Hematopoietic multipotent progenitor cell treated with erythropoietin and hydrocortisone succinate and interleukin-3 and kit ligand, for 6 days (in vitro differentiated cells): ENCODE data around the gene TM9SF1.

ENCODE experiments used
- DNase-seq: peaks from one replicate; pipeline ENCODE4 v3.0.0-alpha.2; 2015

The TM9SF1 gene, protein sequence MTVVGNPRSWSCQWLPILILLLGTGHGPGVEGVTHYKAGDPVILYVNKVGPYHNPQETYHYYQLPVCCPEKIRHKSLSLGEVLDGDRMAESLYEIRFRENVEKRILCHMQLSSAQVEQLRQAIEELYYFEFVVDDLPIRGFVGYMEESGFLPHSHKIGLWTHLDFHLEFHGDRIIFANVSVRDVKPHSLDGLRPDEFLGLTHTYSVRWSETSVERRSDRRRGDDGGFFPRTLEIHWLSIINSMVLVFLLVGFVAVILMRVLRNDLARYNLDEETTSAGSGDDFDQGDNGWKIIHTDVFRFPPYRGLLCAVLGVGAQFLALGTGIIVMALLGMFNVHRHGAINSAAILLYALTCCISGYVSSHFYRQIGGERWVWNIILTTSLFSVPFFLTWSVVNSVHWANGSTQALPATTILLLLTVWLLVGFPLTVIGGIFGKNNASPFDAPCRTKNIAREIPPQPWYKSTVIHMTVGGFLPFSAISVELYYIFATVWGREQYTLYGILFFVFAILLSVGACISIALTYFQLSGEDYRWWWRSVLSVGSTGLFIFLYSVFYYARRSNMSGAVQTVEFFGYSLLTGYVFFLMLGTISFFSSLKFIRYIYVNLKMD

DNA sequence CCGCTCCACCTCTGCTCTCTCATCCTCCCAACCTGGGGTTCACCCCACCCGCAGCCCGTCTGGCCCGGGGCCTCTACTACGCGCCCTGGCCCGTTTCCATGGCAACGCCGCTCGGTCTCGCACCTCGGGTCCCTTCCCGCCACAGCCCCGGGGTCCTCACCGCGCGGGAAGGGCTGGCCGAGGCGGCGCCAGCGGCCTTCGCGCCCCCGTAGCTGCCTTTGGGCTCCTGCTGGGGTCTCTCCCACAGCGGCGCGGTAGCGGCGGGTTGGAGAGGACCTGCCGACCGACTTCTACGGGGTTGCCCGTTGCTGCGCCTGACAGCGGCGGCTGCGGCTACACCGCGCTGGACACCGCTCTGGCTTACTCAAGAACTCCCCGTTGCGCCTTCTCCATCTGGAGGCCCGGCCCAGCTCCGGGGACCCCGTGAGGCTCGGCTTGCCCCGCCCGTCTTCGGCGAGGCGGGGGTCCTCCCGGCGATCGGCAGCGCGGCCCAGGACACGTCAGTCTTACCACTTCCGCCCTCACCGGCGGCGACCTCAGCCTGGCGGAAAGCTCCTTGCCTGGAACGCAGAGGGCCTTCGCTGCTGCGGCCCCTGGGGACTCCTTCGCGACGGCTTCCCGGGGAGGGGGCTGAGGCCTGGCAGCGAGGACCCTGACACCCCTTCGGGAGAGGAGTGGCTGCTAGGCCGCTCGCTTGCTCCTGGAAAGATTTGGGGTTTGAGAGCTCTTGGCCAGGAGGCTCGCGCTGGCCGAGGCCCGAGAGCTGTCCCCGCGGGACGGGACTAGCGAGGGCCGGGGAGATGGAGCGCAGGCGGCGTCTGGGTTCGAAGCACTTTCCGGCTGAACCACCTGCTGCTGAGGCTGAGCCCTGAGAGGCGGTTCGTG is at the start of gene TM9SF1:
TSS of gene TM9SF1 (minus strand) at position 256 of the 885 bp plus-strand sequence. CDS start 422 bp downstream, outside the sequence.
- DNase-seq = peak; percentile 93

DNA sequence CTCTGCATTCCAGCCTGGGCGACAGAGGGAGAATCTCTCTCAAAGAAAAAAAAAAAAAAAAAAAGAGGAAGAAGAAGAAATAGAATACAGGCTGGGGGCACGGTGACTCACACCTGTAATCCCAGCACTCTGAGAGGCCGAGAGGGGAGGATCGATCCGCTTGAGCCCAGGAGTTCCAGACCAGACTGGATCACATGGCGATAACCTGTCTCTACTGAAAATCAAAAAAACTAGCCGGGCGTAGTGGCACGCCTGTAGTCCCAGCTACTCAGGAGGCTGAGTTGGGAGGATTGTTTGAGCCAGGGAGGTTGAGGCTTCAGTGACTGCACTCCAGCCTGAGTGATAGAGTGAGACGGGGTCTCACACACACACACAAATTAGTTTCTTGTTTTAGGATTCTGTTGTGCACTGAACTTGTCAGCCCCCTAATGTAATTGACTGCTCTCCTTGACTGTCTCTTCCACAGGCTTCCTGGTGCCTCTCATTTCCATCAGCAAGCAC is 48.1 kb upstream of the TM9SF1 start:
- no peak for DNase-seq

DNA sequence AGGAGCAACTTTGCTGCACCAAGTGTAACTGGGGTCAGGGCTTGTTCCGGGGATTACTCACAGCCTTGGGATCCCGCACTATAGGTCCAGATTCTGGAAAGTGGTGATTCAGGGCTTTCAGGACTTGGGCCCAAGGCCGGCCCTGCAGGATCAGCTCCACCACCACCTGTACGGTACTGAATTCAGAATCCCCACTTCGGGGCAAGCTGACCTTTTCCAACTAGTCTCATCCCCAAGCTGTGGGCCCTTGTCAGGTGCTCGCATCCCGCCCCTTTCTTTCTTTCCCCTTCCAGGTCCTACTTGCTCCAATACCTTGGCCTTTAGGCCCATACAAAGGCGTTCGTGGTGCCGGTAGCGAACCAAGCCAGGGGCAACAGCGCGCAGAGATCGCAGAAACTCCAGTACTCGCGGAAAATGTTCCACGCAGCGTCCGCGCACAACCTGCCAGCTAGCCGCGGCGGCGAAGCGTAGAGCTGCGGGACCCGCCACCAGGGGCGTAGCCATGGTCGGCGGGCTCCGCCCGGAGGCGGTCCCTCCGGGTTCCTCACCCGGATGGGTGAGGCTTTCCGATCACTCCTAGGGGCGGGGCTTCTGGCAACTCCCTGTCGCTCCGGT is 46.7 kb upstream of the TM9SF1 start:
- DNase-seq = peak; percentile 98

DNA sequence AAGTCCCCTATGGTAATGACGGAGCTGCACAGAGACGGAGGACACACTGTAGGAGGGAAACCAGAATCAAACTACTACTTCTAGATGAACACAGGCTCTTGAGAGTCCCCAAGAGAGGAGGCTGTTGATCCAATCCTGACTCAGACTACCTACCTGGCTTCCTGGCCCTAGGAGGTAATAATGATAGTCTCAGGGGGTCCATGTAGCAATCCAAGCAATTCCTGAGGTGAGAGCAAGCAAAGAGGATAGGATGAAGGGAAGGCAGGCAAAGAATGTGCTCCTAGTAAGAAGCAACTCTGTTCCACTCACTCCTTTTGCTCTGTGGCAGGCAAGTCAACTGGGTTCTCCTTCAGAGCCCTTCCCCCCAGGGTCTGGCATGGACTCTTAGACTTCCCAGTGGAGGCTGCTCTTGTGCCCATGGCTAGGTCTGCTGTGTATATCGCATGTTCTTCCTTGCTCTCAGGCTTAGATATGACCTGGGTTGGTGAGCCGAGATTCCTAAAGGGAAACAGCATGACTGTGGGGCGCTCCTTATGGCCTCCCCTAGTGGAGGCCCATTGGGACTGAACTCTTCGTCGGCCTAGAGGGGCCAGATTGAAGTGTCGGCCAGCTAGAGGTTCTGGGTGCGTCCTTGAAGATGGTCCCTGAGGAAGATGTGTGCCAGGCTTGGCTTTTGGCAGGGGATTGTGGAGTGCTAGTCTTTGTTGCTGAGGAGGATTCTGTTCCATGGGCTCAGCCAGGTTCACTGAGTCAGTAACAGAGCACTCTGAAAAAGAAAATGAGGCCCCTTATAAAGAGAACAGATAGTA is 45.1 kb upstream of the TM9SF1 start:
- DNase-seq = no peak

DNA sequence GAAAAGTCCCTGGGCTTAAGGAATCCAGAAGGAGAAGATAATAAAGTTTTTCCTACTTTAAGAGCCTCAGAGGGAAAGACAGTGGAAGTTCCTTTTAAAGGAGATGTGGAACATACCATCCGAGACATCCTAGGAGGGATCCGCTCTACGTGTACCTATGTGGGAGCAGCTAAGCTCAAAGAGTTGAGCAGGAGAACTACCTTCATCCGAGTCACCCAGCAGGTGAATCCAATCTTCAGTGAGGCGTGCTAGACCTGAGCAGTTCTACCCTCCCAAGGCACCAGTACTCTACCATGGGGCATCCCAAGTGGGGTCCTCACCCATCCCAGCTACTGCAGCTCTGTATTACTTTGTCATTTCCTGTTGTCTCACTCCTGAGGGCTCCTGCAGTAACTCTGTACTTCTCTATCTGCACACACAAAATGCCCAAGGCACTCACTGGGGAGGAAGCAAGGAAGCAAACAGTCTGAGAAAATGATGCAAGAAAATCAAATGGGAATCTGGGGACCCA is 43.3 kb upstream of the TM9SF1 start:
- no peak for DNase-seq

DNA sequence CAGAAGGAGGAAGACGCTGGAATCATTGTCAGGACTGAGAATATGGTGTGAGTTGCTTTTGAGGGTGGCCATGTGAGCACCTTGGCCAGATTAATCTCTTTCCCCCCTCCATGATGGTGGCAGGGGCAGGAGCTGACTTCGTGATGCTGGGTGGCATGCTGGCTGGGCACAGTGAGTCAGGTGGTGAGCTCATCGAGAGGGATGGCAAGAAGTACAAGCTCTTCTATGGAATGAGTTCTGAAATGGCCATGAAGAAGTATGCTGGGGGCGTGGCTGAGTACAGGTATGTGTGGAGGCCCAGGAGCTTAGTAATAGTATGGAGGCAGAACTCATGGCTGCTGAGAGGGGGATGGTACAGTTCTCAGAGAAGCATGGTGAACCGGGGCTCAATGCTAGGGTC is 42.9 kb upstream of the TM9SF1 start:
- no peak for DNase-seq

DNA sequence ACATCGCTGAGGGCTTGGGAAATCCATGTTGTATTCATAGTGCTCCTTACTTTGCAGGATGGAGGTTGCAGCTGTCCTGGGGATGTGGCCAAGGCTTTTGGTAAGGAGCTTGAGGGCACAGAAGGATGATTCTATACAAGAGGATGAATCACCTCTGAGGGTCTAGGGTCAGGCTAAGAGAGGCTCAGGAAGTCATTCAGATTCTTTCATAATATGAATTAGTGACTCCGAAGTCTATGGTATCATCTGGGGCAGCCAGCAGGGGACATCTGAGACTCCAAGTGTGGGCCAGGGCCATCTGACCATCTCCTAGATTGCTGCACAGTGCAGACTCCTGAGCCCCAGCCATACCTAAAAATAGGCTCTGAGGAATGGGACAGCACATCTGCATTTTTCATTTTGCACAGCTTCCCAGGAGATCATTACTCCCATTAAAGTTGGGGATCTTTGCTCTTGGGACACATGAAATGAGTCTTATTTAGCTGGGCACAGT is 42.3 kb upstream of the TM9SF1 start:
- no peak for DNase-seq

DNA sequence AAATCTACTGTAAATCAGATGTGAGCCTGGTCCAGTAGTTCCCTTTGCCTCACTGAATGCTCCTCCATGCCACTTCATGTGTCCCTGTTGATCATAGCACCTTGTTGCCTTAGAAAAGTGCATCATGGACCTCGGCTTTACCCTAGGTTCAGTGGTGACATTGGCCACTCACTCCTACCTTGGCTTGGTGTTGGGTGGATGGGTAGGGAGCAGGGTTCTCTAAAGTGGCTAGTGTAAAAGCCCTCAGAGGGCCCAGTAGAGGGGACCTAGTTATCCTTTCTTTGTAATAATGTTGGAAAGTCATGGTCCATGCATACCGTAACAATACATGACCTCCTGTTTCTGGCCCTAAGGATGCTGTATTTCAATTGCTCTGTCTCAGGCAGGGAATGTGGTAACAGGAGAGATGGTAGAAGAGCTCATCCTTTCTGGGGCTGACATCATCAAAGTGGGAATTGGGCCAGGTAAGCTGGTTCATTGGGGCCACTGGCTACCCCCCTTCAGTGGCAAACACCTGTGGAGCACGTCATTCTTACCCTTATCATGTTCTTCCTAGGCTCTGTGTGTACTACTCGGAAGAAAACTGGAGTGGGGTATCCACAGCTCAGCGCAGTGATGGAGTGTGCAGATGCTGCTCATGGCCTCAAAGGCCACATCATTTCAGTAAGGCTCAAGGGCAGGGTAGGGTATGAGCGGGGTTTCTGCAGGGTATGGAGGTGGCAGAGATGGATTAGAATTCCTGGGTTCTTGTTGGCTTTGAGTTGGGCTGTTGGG is 41.6 kb upstream of the TM9SF1 start:
- no peak for DNase-seq

DNA sequence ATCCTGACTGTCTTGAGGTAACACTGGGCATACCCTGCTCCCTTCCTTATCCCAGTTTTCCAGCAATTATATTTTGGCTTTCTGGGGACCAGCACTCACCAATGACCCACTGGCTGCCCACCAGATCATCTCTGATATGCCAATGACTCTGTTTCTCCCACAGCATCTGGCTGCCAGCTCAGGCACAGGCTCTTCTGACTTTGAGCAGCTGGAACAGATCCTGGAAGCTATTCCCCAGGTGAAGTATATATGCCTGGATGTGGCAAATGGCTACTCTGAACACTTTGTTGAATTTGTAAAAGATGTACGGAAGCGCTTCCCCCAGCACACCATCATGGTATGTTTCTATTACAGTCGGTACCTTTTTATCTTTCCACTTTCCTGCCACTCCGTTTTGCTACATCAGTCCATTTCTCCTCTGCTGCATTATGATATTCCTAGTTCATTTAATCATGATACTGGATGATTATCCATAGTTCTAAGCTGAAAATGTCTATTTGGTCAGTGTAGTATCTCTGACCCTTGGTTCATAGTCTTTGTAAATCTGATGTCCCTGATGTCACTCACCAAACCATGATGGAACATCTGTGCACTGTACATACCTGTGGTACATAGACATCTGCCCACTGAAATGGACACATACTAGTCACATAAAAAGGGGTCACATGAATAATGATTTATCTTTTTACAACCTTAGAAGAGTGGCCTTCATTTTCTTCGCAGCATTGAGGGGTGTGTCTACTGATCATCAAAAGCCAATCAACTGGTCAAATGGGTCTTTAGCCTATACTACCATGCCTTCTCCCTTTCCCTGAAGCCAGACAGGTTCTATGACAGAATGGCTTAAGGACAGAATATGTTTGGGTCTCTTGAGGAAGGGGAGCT is 40.8 kb upstream of the TM9SF1 start:
- no peak for DNase-seq

DNA sequence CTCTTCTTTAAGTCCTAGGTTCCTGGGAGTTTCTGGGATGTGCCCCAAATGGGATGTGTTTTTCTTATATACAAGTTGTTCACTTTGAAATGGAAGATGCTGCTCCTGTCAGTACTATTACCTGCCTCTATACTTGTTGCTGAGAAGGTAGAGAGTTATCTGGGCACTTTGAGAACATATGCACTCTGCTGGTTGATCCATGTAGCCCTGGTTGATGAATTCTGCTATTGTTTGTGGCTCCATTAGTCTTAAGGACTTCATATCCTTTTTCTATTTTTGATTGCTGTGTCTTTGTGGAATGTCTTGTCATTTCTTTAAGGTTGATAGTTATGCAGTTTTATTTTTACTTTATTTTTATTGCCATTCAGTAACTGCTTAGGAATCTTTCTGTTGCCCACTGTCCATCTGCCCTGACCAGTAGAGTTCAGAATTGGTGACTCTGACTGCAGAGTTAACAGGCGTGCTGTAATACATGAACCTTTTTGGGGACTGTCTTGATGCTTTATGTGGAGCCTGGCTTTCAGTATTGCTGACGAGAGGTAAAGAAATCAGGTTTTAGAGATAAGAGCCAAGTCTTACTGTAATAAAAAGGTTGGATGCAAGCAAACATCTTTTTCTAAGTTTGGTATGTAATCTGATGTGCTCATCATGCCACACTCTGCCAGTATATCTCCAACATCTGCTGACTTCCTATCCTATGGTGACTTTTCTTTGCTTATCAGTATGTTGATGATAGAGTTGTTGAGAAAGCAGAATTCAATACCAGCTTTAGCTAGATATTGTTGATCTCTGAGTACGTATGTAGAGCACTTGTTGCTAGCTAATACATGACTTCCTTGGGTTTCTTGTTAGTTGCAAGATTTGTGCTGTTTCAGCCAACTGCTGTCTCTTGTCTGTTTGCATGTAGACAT is 39.1 kb upstream of the TM9SF1 start:
- DNase-seq = peak; percentile 60

DNA sequence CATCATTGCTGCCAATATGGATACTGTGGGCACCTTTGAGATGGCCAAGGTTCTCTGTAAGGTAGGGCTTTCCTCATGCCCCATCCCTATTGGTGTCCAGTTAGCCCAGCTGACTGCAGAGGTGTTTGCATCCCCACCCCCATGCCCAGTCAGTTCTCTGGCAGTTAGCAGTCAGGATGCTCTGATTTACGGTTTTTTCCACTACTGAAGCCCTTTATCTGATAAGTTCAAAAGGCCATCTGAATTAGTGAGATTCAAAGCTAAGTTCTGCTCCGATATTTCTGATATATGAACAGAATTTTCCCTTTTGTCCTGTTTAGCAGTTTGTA is 38.3 kb upstream of the TM9SF1 start:
- peak; percentile 27 for DNase-seq

DNA sequence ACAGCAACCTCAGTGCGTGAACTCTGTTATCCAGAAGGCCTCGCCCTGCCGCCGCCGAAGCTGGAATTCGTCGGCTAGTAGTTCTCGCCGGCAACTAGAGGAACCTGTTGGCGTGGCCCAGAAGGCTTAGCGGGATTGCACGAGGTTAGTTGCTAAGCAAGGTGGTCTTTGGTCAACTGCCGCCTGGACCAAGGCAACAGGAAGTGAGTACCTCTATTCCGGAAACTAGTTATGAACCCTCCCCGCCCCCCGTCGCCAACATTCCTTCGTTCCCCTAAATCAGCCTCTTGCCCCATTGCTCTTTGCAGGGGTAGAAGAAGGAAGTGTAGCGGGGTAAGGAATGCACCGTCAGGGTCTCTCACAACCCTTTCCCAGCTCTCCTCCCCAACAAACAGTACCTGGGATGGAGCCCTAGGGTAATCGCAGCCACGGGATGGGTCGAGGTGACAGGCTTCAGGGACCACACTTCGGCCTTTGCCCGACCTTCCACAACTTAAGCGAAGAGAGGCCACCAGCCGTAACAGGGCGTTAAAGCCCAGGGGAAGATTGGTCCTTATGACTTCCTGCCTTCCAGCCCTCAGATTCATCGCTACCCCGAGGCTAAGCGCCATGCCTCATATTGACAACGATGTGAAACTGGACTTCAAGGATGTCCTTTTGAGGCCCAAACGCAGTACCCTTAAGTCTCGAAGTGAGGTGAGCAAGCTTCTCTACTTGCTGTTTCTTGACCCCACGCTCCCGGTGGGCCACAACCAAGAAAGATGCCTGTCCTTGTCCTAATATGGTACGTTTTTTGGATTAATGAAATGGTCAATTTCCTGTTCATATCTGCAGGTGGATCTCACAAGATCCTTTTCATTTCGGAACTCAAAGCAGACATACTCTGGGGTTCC is 37.6 kb upstream of the TM9SF1 start, which contains the start of gene GMPR2:
TSS of gene GMPR2 (plus strand) at position 285 of the 893 bp plus-strand sequence. CDS start at position 610, 325 bp downstream.
- DNase-seq = no peak

DNA sequence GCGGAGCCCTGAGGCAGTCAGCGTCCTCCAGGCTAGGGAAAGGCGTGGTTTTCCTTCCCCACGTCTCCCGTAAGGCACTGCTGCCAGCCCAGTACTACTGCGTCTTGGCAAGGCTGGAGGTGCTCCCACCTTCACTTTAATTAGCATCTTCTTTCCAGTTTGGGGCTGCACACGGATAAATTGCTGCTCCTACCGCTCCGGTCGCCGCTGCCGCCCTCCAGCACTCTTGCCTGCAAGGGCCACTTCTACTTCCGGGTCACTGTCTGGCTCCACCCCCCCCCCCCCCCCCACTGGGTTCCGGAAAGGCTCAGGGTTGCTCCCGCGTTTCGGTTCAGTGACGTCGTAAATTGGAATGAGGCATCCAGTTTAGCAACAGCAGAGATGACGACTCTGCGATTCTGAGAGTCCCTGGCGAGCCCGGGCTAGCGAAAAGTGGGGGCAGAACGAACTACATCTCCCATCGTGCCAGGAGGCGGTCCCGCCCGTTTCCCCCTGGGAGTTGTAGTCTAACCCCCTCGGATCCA is 36.9 kb upstream of the TM9SF1 start, which contains the start of gene NEDD8:
TSS of gene NEDD8 (minus strand) at position 247 of the 524 bp plus-strand sequence. CDS start at position 147, 100 bp downstream.
- DNase-seq = peak; percentile 96

DNA sequence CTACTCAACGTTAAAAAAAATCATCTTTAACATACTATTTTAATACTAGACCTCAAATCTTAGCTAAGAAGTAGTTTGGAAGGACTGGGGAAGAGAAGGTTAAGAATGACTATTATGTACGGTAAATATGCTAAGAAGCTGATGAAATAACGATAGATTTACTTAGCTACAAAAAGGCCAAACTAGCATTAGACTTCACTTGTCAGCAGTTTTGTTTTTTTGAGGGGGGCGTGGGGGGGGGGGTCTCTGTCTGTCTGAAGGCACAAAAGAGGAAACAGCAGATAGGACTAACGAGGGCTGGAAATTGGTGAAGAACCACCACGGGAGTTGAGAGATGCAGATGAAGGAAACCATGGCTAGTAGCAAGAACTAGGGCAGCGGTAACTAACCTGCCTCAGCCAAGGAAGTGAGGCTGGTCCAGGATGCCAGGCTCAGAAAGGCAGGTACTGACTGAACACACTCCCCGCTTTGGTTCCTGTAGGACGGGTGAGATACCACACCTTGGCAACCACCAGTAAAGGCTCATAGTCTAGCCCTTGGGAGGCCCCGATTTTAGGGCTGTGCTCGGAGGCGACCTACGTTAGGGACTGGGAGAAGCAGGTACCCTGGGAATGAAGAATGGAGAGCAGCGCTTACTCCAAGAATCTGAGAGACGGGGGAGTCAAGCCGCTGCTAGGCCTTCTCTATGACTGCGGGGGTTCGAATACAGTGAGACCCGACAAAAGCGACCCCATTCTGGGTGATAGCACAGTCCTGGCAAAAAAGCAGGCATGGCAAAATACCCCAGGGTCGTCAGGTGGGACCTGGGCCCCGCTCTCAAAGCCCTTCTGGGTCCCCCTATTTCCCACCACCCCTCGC is 36.3 kb upstream of the TM9SF1 start:
- DNase-seq = peak; percentile 41

DNA sequence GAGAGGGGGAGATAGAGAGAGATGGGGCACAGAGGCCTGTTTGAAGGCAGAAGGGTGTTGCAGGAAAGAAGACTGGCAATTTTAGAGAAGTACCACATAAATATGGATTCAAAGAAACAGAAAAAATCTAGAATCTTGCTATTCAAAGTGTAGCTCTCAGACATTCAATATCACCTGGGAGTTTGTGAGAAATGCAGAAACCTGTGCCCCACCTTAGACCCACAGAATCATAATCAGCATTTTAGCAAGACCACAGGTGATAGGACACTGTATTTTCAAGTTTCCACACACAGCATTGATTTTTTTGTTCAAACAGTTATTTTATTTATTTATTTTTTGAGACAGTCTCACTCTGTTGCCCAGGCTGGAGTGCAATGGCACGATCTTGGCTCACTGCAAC is 33.7 kb upstream of the TM9SF1 start:
- no peak for DNase-seq

DNA sequence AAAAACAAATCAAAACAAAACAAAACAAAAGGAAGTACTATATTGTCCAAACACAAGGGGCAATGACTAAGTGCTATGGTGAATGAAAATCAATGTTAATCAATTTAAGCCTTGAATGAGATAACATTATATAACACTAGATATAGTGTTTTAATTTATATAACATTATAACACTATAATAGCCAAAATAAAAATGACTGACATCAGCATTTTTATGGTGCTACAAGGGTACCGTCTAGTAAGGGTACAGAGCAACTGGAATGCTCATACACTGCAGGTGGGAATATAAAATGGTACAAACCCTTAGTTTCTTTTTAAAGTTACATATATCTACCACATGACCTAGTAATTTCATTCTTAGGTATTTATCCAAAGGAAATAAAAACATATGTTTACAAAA is 31.2 kb upstream of the TM9SF1 start:
- DNase-seq = no peak
